Measurements from ENCODE around the gene LHFPL3.

The LHFPL3 gene

GRCh38 chr7:104890216-104890615 is 561.8 kb downstream of the LHFPL3 start:
- H3F3A ChIP-seq (ENCODE audit: control insufficient read depth, insufficient read depth) = no peaks in the 10 kb centered on the region
- H3K27ac ChIP-seq (ENCODE audit: low read depth, low read length) = no peak overlapping the region
- no peak overlapping the region for H3K4me3 ChIP-seq (ENCODE audit: low read length)
- no peaks in the 10 kb centered on the region for H3K79me2 ChIP-seq (ENCODE audit: control insufficient read depth, low read length)
- no peaks in the 10 kb centered on the region for H3K36me3 ChIP-seq (ENCODE audit: control insufficient read depth, low read length)
- H3K9me3 ChIP-seq (ENCODE audit: control insufficient read depth, insufficient read depth, low read length) = no peaks in the 10 kb centered on the region
- TF ChIP-seq EZH2phosphoT487 (IDR thresholded peaks at IDR 0.05; ENCODE audit: borderline replicate concordance, low read length) = no peak
- no peak for TF ChIP-seq CTCF (IDR thresholded peaks at IDR 0.05; ENCODE audit: low read depth, low read length, poor library complexity, severe bottlenecking)
- no peak overlapping the region for H3K4me2 ChIP-seq (ENCODE audit: low read length)
- H3K9me2 ChIP-seq (replicated peaks; ENCODE audit: control insufficient read depth, low read length) = no peaks in the 10 kb centered on the region
- H3K4me1 ChIP-seq (ENCODE audit: control insufficient read depth, low read length) = no peaks in the 10 kb centered on the region
- H4K20me1 ChIP-seq (ENCODE audit: control insufficient read depth, insufficient read depth, low read depth, low read length) = no peaks in the 10 kb centered on the region
- peaks cover 43% of the 10 kb centered on the region for H3K27me3 ChIP-seq (ENCODE audit: control insufficient read depth, low read length)

GRCh38 chr7:104891949-104892348 is 563.5 kb downstream of the LHFPL3 start:
- no peaks in the 10 kb centered on the region for H3K4me1 ChIP-seq (ENCODE audit: control insufficient read depth, low read length)
- H3K27me3 ChIP-seq (ENCODE audit: control insufficient read depth, low read length) = peaks cover 40% of the 10 kb centered on the region
- H4K20me1 ChIP-seq (ENCODE audit: control insufficient read depth, insufficient read depth, low read depth, low read length) = no peaks in the 10 kb centered on the region
- no peaks in the 10 kb centered on the region for H3K36me3 ChIP-seq (ENCODE audit: control insufficient read depth, low read length)
- TF ChIP-seq EZH2phosphoT487 (IDR thresholded peaks at IDR 0.05; ENCODE audit: borderline replicate concordance, low read length) (no peak), CTCF (IDR thresholded peaks at IDR 0.05; ENCODE audit: low read depth, low read length, poor library complexity, severe bottlenecking) (no peak)
- no peaks in the 10 kb centered on the region for H3K9me2 ChIP-seq (replicated peaks; ENCODE audit: control insufficient read depth, low read length)
- H3K4me2 ChIP-seq (ENCODE audit: low read length) = no peak overlapping the region
- H3K4me3 ChIP-seq (ENCODE audit: low read length) = no peak overlapping the region
- no peaks in the 10 kb centered on the region for H3K79me2 ChIP-seq (ENCODE audit: control insufficient read depth, low read length)
- H3K27ac ChIP-seq (ENCODE audit: low read depth, low read length) = no peak overlapping the region
- H3K9me3 ChIP-seq (ENCODE audit: control insufficient read depth, insufficient read depth, low read length) = no peaks in the 10 kb centered on the region
- H3F3A ChIP-seq (ENCODE audit: control insufficient read depth, insufficient read depth) = no peaks in the 10 kb centered on the region

GRCh38 chr7:104894314-104894713 is 565.9 kb downstream of the LHFPL3 start:
- no peaks in the 10 kb centered on the region for H4K20me1 ChIP-seq (ENCODE audit: control insufficient read depth, insufficient read depth, low read depth, low read length)
- H3K9me3 ChIP-seq (ENCODE audit: control insufficient read depth, insufficient read depth, low read length) = no peaks in the 10 kb centered on the region
- no peaks in the 10 kb centered on the region for H3K9me2 ChIP-seq (replicated peaks; ENCODE audit: control insufficient read depth, low read length)
- no peaks in the 10 kb centered on the region for H3F3A ChIP-seq (ENCODE audit: control insufficient read depth, insufficient read depth)
- no peaks in the 10 kb centered on the region for H3K79me2 ChIP-seq (ENCODE audit: control insufficient read depth, low read length)
- H3K27ac ChIP-seq (ENCODE audit: low read depth, low read length) = no peak overlapping the region
- no peak overlapping the region for H3K4me2 ChIP-seq (ENCODE audit: low read length)
- H3K4me1 ChIP-seq (ENCODE audit: control insufficient read depth, low read length) = no peaks in the 10 kb centered on the region
- TF ChIP-seq CTCF (IDR thresholded peaks at IDR 0.05; ENCODE audit: low read depth, low read length, poor library complexity, severe bottlenecking) = no peak
- TF ChIP-seq EZH2phosphoT487 (IDR thresholded peaks at IDR 0.05; ENCODE audit: borderline replicate concordance, low read length) = no peak
- H3K4me3 ChIP-seq (ENCODE audit: low read length) = no peak overlapping the region
- no peaks in the 10 kb centered on the region for H3K36me3 ChIP-seq (ENCODE audit: control insufficient read depth, low read length)
- peaks cover 38% of the 10 kb centered on the region for H3K27me3 ChIP-seq (ENCODE audit: control insufficient read depth, low read length)
